GM21526 (cell line): ENCODE data around the gene SMAD7.

Experiments
- ATAC-seq: cut with Tn5 transposase; IDR thresholded peaks from one replicate; pipeline ENCODE4 v1.9.1; 2021; ENCODE audit warnings: moderate library complexity; ENCODE audit not compliant: unreplicated experiment, low FRiP score

The SMAD7 gene

GRCh38 chr18:48919547-48919946 is 31.2 kb downstream of the SMAD7 start:
- ATAC-seq, result no peak

GRCh38 chr18:48918660-48919456 is 31.9 kb downstream of the SMAD7 start:
- ATAC-seq, result no peak

DNA sequence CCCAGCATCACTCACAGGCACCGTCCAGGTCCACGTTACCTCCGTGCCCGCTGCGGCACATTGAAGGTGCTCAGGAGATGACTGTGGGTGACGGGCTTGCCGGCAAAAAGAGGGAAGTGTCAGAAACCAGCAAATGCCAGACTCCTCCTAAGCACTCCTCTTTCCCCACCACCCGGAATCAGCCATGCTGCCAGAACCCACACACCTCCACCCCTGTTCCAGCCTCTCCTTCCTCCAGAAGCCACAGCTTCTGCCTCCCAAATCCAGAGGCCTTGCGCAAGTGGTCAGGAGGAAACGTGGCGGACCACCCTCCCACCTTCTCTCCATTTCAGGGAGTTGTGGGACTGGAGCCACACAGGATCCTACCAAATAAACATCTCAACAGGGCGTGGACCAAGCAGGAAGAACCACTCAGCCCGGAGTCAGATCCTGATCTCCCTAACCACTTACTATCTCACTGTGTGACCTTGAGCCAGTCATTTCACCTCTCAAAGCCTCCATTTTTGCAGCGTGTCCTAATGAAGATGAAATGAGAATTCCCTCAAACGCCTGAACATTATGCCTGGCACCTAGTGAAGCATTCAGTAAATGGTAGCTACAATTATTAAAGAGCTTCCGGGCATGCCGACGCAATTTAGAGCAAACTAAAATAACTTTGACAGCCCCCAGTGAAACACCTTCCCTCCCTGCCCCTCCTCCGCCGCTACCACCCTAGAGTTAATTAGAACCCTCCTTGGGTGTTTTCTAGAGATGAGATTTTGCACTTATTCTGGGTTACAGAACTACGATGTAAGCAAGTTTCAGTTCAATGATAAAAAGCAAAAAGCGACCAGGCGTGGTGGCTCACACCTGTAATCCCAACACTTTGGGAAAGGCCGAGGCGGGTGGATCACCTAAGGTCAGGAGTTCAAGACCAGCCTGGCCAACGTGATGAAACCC is 32.9 kb downstream of the SMAD7 start:
- ATAC-seq, result no peak

DNA sequence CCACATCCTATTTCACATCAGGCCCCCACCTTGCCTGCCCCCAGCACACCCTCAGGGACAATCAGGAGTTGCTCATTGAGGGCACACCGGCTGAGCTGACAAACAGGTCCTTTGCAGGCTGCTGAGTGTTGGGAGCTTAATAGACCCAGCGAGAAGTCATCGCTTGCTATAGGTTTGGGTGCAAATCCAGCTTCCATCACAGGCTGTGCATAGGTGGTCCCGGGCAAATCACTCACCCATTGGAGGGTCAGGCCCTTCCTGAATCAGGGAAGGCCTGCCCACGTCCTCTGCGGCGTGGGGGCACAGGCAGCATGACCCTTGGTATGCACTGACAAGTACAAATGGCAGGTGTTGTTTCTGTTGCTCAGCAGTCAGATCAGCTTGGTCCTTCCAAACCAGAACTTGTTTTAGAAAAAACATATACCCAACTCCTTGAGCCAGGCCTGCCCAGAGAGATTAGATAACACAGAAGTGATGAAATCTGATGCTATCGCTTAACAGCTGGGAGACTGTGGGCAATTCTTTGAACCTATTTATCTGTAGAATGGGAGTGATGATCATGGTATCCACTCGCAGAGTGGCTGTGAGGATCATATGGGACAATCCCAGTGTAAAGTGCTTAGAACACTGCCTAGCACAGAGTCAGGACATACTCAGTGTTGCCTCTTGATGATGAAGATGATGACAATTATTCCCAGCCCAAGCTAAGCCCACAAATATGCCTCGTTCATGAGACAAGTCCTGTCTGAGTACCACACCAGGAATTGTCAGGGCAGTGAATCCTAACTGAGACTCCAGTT is 34.9 kb downstream of the SMAD7 start:
- ATAC-seq, result no peak

GRCh38 chr18:48914581-48915251 is 36.0 kb downstream of the SMAD7 start:
- ATAC-seq, result no peak

GRCh38 chr18:48913775-48914174 is 37.0 kb downstream of the SMAD7 start:
- ATAC-seq, result no peak

DNA sequence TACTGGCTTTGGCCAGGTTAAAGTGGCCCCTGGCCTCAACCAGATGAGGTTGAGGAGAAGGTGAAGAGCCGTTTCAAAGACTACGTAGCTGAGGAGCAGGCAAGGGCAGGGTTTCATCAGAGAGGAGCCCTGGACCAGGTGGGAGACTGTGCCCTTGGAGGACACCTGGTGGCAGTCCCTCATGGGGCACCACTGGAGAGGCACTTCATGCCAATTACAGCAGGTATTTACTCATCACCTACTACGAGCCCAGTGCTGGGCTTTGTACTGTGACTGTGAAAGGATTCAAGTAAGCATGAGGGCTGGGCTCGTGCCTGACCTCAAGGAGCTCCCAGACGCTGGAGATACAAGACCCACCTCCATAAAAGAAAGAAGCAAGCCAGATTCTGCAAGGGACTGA is 37.6 kb downstream of the SMAD7 start:
- no peak for ATAC-seq

- no peak for ATAC-seq
These were observed 39.7 kb downstream of the SMAD7 start for GRCh38 chr18:48910972-48911545.

- no peak for ATAC-seq
These were observed 41.0 kb downstream of the SMAD7 start for GRCh38 chr18:48909721-48910120.

DNA sequence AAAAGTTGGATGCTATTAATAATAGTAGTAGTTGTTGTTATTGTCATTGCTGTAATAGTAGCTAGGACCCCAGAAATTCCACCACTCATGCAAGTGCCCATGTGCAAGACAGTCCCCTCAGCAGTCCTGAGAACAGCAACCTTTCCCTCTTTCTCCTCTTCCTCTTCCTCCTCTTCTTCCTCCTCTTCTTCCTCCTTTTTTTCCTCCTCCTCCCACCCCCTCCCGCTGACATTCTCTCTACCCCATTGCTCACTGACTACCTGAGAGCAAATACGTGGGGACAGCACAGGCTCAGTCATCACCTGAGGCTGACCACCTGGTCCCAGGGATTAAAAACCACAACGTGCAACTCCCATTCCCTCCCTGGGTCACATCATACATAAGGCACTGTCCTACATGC is 41.8 kb downstream of the SMAD7 start:
- no peak for ATAC-seq

GRCh38 chr18:48905513-48905912 is 45.3 kb downstream of the SMAD7 start:
- ATAC-seq, result no peak

DNA sequence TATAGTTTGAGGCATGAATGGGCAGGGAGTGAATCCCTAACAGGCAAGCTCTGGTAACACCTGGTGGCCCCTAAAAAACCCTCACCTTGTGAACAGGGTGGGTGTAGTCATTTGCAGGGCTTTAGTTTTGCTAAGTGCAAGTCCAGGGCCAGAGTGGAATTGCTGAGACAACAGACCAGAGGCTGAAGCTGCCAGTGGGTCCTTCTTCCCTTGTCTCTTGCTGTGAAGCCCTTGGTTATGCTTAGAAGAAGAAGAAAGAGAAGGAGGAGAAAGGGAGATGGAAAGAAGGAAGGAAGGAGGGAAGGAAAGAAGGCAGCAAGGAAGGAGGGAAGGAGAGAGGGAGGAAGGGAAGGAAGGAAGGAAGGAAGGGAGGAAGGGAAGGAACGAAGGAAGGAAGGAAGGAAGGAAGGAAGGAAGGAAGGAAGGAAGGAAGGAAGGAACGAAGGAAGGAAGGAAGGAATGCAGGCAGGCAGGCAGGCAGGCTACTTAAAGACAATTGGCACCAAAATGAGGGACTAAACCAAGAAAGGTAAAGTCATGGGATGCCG is 45.8 kb downstream of the SMAD7 start:
- ATAC-seq, result no peak

DNA sequence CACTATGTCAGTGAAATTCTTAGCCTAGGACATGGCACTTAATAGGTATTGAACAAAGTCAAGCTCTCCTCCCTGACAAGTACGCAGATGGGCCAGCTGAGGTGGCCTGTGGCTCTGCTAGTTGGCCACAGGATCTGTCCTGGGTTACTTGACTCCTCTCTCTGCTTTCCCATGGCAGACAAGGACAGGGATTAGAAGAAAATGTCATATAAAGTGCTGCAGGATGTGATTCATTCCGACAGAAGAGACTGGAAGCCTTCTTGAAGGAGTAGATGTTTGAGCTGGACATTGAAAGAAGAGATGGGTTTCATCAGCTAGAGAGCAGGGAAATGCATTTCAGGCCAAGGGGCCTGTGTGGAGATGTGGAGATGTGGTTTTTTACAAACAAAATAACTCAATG is 46.7 kb downstream of the SMAD7 start:
- no peak for ATAC-seq

GRCh38 chr18:48902856-48903601 is 47.7 kb downstream of the SMAD7 start:
- ATAC-seq, result no peak

GRCh38 chr18:48902023-48902855 is 48.5 kb downstream of the SMAD7 start:
- no peak for ATAC-seq

GRCh38 chr18:48901145-48902022 is 49.4 kb downstream of the SMAD7 start:
- no peak for ATAC-seq

DNA sequence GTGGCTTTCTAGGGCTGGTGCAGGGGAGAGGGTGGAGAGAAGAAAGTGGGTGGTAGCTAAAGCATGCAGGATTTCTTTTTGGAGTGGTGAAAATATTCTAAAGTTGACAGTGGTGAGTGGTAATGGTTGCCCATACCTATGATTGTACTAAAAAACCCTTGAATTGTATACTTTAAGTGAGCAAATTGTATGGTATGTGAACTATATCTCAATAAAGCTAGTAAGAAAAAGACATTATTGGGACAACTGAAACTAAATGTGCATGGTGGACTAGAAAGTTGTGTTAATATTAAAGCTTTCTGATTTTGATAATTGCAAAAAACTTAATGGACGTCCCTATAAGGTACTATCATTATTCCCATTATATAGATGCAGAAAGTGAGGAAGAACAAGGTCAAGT is 50.3 kb downstream of the SMAD7 start:
- no peak for ATAC-seq
